OCI-LY3 (cell line): Measurements from ENCODE around the gene USB1.

ENCODE experiments used
- H2AFZ ChIP-seq: fragments of 200-600, 300-600 bp; shearing (Covaris generic); 2 replicates; pipeline ENCODE4 v1.6.0; 2014; ENCODE audit warnings: antibody characterized with exemption, low read depth, low read length
- H3K27ac ChIP-seq: fragments of 200-600, 300-600 bp; sonication (generic); 2 replicates; pipeline ENCODE4 v1.5.1; 2014; ENCODE audit warnings: mild to moderate bottlenecking, low read length, moderate library complexity, mixed read lengths
- H3K27me3 ChIP-seq: fragments of 200-600, 300-600 bp; sonication (generic); 2 replicates; pipeline ENCODE4 v1.6.1; 2014; ENCODE audit warnings: low read depth, low read length, mixed read lengths
- H3K36me3 ChIP-seq: fragments of 200-600, 300-600 bp; sonication (generic); replicated peaks from 2 replicates; pipeline ENCODE3; 2014; ENCODE audit warnings: low read depth, low read length, mixed read lengths
- H3K4me1 ChIP-seq: fragments of 300-600, 200-600 bp; sonication (generic); 2 replicates; pipeline ENCODE4 v1.6.1; 2014; ENCODE audit warnings: low read length, mixed read lengths
- H3K4me2 ChIP-seq: fragments of 200-600, 300-600 bp; sonication (generic); 2 replicates; pipeline ENCODE4 v1.6.1; 2014; ENCODE audit warnings: low read length, mixed read lengths
- H3K4me3 ChIP-seq: fragments of 300-600, 200-600 bp; sonication (generic); 2 replicates; pipeline ENCODE4 v1.5.1; 2014; ENCODE audit warnings: antibody characterized with exemption, mild to moderate bottlenecking, low read length, moderate library complexity
- H3K79me2 ChIP-seq: fragments of 300-600, 200-600 bp; shearing (Covaris generic); 2 replicates; pipeline ENCODE4 v1.6.1; 2014; ENCODE audit warnings: mild to moderate bottlenecking, low read length, mixed read lengths
- H3K9ac ChIP-seq: fragments of 300-600, 200-600 bp; shearing (Covaris generic); 2 replicates; pipeline ENCODE4 v1.6.0; 2014; ENCODE audit warnings: mild to moderate bottlenecking, low read length, moderate library complexity
- H3K9me3 ChIP-seq: fragments of 200-600, 300-600 bp; shearing (Covaris generic); 2 replicates; pipeline ENCODE4 v1.6.1; 2014; ENCODE audit warnings: low read length, mixed read lengths; ENCODE audit not compliant: insufficient read depth
- H4K20me1 ChIP-seq: fragments of 200-600, 300-600 bp; sonication (generic); 2 replicates; pipeline ENCODE4 v1.6.1; 2016; ENCODE audit warnings: low read length, mixed read lengths; ENCODE audit not compliant: insufficient read depth
- EZH2phosphoT487 ChIP-seq: fragments of 200-600 bp; shearing (Covaris generic); IDR thresholded peaks from 2 replicates; pipeline ENCODE4 v1.6.1; 2018; ENCODE audit warnings: antibody characterized with exemption, mixed run types, low read depth
- TF ChIP-seq, protein P1 (sequence below): fragments of 200-600, 300-600 bp; sonication (generic); IDR thresholded peaks from 2 replicates; pipeline ENCODE4 v1.5.1; 2014; ENCODE audit warnings: antibody characterized with exemption, low read length, low read depth

The USB1 gene

GRCh38 chr16:58070585-58070984 lies 69.4 kb downstream of the USB1 start:
- H3K9me3 ChIP-seq, result no peaks in the 10 kb centered on the region
- H3K27me3 ChIP-seq, result no peaks in the 10 kb centered on the region
- H3K79me2 ChIP-seq, result no peaks in the 10 kb centered on the region
- no peaks in the 10 kb centered on the region for H3K36me3 ChIP-seq
- H3K27ac ChIP-seq, result no peak overlapping the region
- TF ChIP-seq, protein P1, sequence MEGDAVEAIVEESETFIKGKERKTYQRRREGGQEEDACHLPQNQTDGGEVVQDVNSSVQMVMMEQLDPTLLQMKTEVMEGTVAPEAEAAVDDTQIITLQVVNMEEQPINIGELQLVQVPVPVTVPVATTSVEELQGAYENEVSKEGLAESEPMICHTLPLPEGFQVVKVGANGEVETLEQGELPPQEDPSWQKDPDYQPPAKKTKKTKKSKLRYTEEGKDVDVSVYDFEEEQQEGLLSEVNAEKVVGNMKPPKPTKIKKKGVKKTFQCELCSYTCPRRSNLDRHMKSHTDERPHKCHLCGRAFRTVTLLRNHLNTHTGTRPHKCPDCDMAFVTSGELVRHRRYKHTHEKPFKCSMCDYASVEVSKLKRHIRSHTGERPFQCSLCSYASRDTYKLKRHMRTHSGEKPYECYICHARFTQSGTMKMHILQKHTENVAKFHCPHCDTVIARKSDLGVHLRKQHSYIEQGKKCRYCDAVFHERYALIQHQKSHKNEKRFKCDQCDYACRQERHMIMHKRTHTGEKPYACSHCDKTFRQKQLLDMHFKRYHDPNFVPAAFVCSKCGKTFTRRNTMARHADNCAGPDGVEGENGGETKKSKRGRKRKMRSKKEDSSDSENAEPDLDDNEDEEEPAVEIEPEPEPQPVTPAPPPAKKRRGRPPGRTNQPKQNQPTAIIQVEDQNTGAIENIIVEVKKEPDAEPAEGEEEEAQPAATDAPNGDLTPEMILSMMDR, result no peak
- TF ChIP-seq EZH2phosphoT487, result no peak
- no peak overlapping the region for H3K4me2 ChIP-seq
- H3K9ac ChIP-seq, result no peak overlapping the region
- no peak overlapping the region for H3K4me3 ChIP-seq
- H2AFZ ChIP-seq, result no peak overlapping the region
- H4K20me1 ChIP-seq, result no peaks in the 10 kb centered on the region
- no peaks in the 10 kb centered on the region for H3K4me1 ChIP-seq
